Measurements from ENCODE around the gene IQCN.

DNA sequence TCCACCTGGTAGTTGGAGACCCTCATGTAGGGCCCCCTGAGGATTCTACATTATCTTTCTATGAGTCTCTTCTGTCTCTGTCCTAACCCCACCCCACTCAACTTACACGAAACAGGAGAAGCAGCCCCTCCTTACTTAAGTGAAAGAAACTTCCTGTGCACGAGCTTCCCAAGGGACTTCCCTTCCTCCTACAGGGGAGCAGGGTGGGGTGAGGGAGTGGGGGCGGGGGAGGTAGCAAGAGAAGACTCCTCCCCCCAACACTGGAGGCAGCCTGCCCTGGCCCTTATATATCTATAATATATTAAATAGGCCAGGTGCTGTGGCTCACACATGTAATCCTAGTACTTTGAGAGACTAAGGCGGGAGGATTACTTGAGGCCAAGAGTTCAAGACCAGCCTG, 42.5 kb downstream of the IQCN start:
- no peak for TF ChIP-seq POLR2A (IDR thresholded peaks at IDR 0.05)
- TF ChIP-seq, protein P1, sequence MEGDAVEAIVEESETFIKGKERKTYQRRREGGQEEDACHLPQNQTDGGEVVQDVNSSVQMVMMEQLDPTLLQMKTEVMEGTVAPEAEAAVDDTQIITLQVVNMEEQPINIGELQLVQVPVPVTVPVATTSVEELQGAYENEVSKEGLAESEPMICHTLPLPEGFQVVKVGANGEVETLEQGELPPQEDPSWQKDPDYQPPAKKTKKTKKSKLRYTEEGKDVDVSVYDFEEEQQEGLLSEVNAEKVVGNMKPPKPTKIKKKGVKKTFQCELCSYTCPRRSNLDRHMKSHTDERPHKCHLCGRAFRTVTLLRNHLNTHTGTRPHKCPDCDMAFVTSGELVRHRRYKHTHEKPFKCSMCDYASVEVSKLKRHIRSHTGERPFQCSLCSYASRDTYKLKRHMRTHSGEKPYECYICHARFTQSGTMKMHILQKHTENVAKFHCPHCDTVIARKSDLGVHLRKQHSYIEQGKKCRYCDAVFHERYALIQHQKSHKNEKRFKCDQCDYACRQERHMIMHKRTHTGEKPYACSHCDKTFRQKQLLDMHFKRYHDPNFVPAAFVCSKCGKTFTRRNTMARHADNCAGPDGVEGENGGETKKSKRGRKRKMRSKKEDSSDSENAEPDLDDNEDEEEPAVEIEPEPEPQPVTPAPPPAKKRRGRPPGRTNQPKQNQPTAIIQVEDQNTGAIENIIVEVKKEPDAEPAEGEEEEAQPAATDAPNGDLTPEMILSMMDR (IDR thresholded peaks at IDR 0.05 in 8 of 11, conservative IDR thresholded peaks at IDR 0.05 in 3 of 11) = no peak
- TF ChIP-seq POLR2AphosphoS5 (IDR thresholded peaks at IDR 0.05) = no peak

Data from spleen (tissue), 7 donors.